DLD1 (cell line): Measurements from ENCODE around the gene ZNF213.

ENCODE experiments used
- in situ Hi-C: cut with HindIII; loops from 2 replicates; pipeline ENCODE4 v1.10.0; 2017; ENCODE audit warnings: low sequenced_read_pairs

ZNF213 gene

GRCh38 chr16:3145660-3146059, 10.8 kb downstream of the ZNF213 start:
- in situ Hi-C loops = no loop called here

GRCh38 chr16:3147046-3147756, 12.4 kb downstream of the ZNF213 start:
- in situ Hi-C loops = no loop called here

- in situ Hi-C loops = no loop called here
Observed at GRCh38 chr16:3147757-3148104, 12.9 kb downstream of the ZNF213 start.

- in situ Hi-C loops = no loop called here
Observed at GRCh38 chr16:3148256-3149192, 13.7 kb downstream of the ZNF213 start.

GRCh38 chr16:3149193-3149530, 14.3 kb downstream of the ZNF213 start:
- in situ Hi-C loops = no loop called here

GRCh38 chr16:3149630-3150345, 15.0 kb downstream of the ZNF213 start:
- in situ Hi-C loops = no loop called here

GRCh38 chr16:3150346-3151218, 15.8 kb downstream of the ZNF213 start:
- in situ Hi-C loops = no loop called here

- in situ Hi-C loops = no loop called here
Observed at GRCh38 chr16:3152027-3152276, 17.1 kb downstream of the ZNF213 start.

GRCh38 chr16:3152277-3152990, 17.6 kb downstream of the ZNF213 start:
- in situ Hi-C loops = no loop called here

- in situ Hi-C loops = no loop called here
Observed at GRCh38 chr16:3152991-3153368, 18.2 kb downstream of the ZNF213 start.

- in situ Hi-C loops = no loop called here
Observed at GRCh38 chr16:3155181-3155580, 20.4 kb downstream of the ZNF213 start.

- in situ Hi-C loops = no loop called here
Observed at GRCh38 chr16:3155972-3156371, 21.1 kb downstream of the ZNF213 start.

- in situ Hi-C loops = no loop called here
Observed at GRCh38 chr16:3157229-3158025, 22.6 kb downstream of the ZNF213 start.

GRCh38 chr16:3158026-3158509, 23.2 kb downstream of the ZNF213 start:
- in situ Hi-C loops = no loop called here

GRCh38 chr16:3158510-3159314, 23.9 kb downstream of the ZNF213 start:
- in situ Hi-C loops = no loop called here

GRCh38 chr16:3161235-3162018, 26.6 kb downstream of the ZNF213 start:
- in situ Hi-C loops = no loop called here

- in situ Hi-C loops = no loop called here
Observed at GRCh38 chr16:3164121-3164991, 29.5 kb downstream of the ZNF213 start.
